BLaER1 (cell line): ENCODE measurements around the gene FYCO1.

Experiments used
- H3K27ac ChIP-seq: shearing (Covaris generic); formaldehyde crosslinking; 2 replicates; pipeline ENCODE4 v1.8.1; 2022
- H3K27me3 ChIP-seq: shearing (Covaris generic); formaldehyde crosslinking; 2 replicates; pipeline ENCODE4 v1.8.1; 2022
- H3K36me3 ChIP-seq: shearing (Covaris generic); formaldehyde crosslinking; 2 replicates; pipeline ENCODE4 v1.8.1; 2022
- H3K4me1 ChIP-seq: shearing (Covaris generic); formaldehyde crosslinking; 2 replicates; pipeline ENCODE4 v1.8.1; 2022
- H3K4me2 ChIP-seq: shearing (Covaris generic); formaldehyde crosslinking; 2 replicates; pipeline ENCODE4 v1.8.1; 2022
- H3K4me3 ChIP-seq: shearing (Covaris generic); formaldehyde crosslinking; 2 replicates; pipeline ENCODE4 v1.8.1; 2022
- H3K9ac ChIP-seq: shearing (Covaris generic); formaldehyde crosslinking; 2 replicates; pipeline ENCODE4 v1.8.1; 2022
- H3K9me3 ChIP-seq: shearing (Covaris generic); formaldehyde crosslinking; 2 replicates; pipeline ENCODE4 v1.8.1; 2022
- H4K20me1 ChIP-seq: shearing (Covaris generic); formaldehyde crosslinking; 2 replicates; pipeline ENCODE4 v1.8.1; 2022
- Cebpa-rat ChIP-seq: shearing (Covaris generic); IDR thresholded peaks from 2 replicates; pipeline ENCODE4 v1.8.1; 2022

The FYCO1 gene

GRCh38 chr3:45880725-45881077 is 114.9 kb downstream of the FYCO1 start:
- Histone ChIP-seq H3K27ac (no peak overlapping the region), H3K9ac (no peak overlapping the region), H3K4me1 (no peaks in the 10 kb centered on the region), H3K36me3 (no peaks in the 10 kb centered on the region), H3K9me3 (no peaks in the 10 kb centered on the region), H3K27me3 (no peaks in the 10 kb centered on the region), H4K20me1 (no peaks in the 10 kb centered on the region), H3K4me2 (no peak overlapping the region), H3K4me3 (no peak overlapping the region)
- TF ChIP-seq Cebpa-rat: no peak

GRCh38 chr3:45878124-45878523 is 117.5 kb downstream of the FYCO1 start:
- no peaks in the 10 kb centered on the region for H3K9me3 ChIP-seq
- no peak for TF ChIP-seq Cebpa-rat
- H3K4me1 ChIP-seq: no peaks in the 10 kb centered on the region
- no peak overlapping the region for H3K9ac ChIP-seq
- no peaks in the 10 kb centered on the region for H3K27me3 ChIP-seq
- no peak overlapping the region for H3K4me2 ChIP-seq
- H3K27ac ChIP-seq: no peak overlapping the region
- H4K20me1 ChIP-seq: no peaks in the 10 kb centered on the region
- no peaks in the 10 kb centered on the region for H3K36me3 ChIP-seq
- no peak overlapping the region for H3K4me3 ChIP-seq

- Histone ChIP-seq H3K9me3 (no peaks in the 10 kb centered on the region), H3K4me2 (no peak overlapping the region), H3K4me1 (no peaks in the 10 kb centered on the region), H4K20me1 (no peaks in the 10 kb centered on the region), H3K9ac (no peak overlapping the region), H3K4me3 (no peak overlapping the region), H3K36me3 (no peaks in the 10 kb centered on the region), H3K27ac (no peak overlapping the region), H3K27me3 (no peaks in the 10 kb centered on the region)
- TF ChIP-seq Cebpa-rat: no peak
Measured at GRCh38 chr3:45874677-45875346, 120.8 kb downstream of the FYCO1 start.

- no peaks in the 10 kb centered on the region for H4K20me1 ChIP-seq
- TF ChIP-seq Cebpa-rat: no peak
- H3K27me3 ChIP-seq: no peaks in the 10 kb centered on the region
- H3K4me3 ChIP-seq: no peak overlapping the region
- no peak overlapping the region for H3K4me2 ChIP-seq
- H3K27ac ChIP-seq: no peak overlapping the region
- H3K9me3 ChIP-seq: no peaks in the 10 kb centered on the region
- no peaks in the 10 kb centered on the region for H3K4me1 ChIP-seq
- H3K9ac ChIP-seq: no peak overlapping the region
- no peaks in the 10 kb centered on the region for H3K36me3 ChIP-seq
Measured at GRCh38 chr3:45873638-45874037, 122.0 kb downstream of the FYCO1 start.

GRCh38 chr3:45873036-45873435 is 122.6 kb downstream of the FYCO1 start:
- Histone ChIP-seq H3K36me3 (no peaks in the 10 kb centered on the region), H3K27ac (no peak overlapping the region), H3K9me3 (no peaks in the 10 kb centered on the region), H3K4me3 (no peak overlapping the region), H3K27me3 (no peaks in the 10 kb centered on the region), H3K4me1 (no peaks in the 10 kb centered on the region), H3K9ac (no peak overlapping the region), H4K20me1 (no peaks in the 10 kb centered on the region), H3K4me2 (no peak overlapping the region)
- TF ChIP-seq Cebpa-rat: no peak

GRCh38 chr3:45872569-45872968 is 123.1 kb downstream of the FYCO1 start:
- H3K9ac ChIP-seq: no peak overlapping the region
- no peak for TF ChIP-seq Cebpa-rat
- H3K4me3 ChIP-seq: no peak overlapping the region
- no peaks in the 10 kb centered on the region for H4K20me1 ChIP-seq
- H3K27me3 ChIP-seq: no peaks in the 10 kb centered on the region
- no peak overlapping the region for H3K4me2 ChIP-seq
- H3K4me1 ChIP-seq: no peaks in the 10 kb centered on the region
- H3K9me3 ChIP-seq: no peaks in the 10 kb centered on the region
- H3K27ac ChIP-seq: no peak overlapping the region
- H3K36me3 ChIP-seq: no peaks in the 10 kb centered on the region

- no peak overlapping the region for H3K9ac ChIP-seq
- no peak overlapping the region for H3K4me2 ChIP-seq
- no peaks in the 10 kb centered on the region for H3K27me3 ChIP-seq
- no peaks in the 10 kb centered on the region for H3K9me3 ChIP-seq
- no peak for TF ChIP-seq Cebpa-rat
- no peaks in the 10 kb centered on the region for H4K20me1 ChIP-seq
- no peaks in the 10 kb centered on the region for H3K4me1 ChIP-seq
- no peaks in the 10 kb centered on the region for H3K36me3 ChIP-seq
- no peak overlapping the region for H3K4me3 ChIP-seq
- no peak overlapping the region for H3K27ac ChIP-seq
Measured at GRCh38 chr3:45871780-45872179, 123.8 kb downstream of the FYCO1 start.

- Histone ChIP-seq H3K9ac (no peak overlapping the region), H3K27ac (no peak overlapping the region), H4K20me1 (no peaks in the 10 kb centered on the region), H3K4me1 (no peaks in the 10 kb centered on the region), H3K4me2 (no peak overlapping the region), H3K4me3 (no peak overlapping the region), H3K27me3 (no peaks in the 10 kb centered on the region), H3K9me3 (no peaks in the 10 kb centered on the region), H3K36me3 (no peaks in the 10 kb centered on the region)
- TF ChIP-seq Cebpa-rat: no peak
Measured at GRCh38 chr3:45870099-45870498, 125.5 kb downstream of the FYCO1 start.

GRCh38 chr3:45869638-45870037 is 126.0 kb downstream of the FYCO1 start:
- Histone ChIP-seq H3K4me2 (no peak overlapping the region), H3K27ac (no peak overlapping the region)

GRCh38 chr3:45868650-45869049 is 127.0 kb downstream of the FYCO1 start:
- no peaks in the 10 kb centered on the region for H3K27me3 ChIP-seq
- H3K4me1 ChIP-seq: no peaks in the 10 kb centered on the region
- H4K20me1 ChIP-seq: no peaks in the 10 kb centered on the region
- H3K36me3 ChIP-seq: no peaks in the 10 kb centered on the region
- no peak overlapping the region for H3K4me2 ChIP-seq
- no peak overlapping the region for H3K9ac ChIP-seq
- H3K27ac ChIP-seq: no peak overlapping the region
- H3K9me3 ChIP-seq: 0 out of 2 replicates have a peak, but pooled peaks cover under 1% of the 10 kb centered on the region
- no peak for TF ChIP-seq Cebpa-rat
- H3K4me3 ChIP-seq: no peak overlapping the region

More at GRCh38 chr3:45869638-45870037, 126.0 kb downstream of the FYCO1 start:
- Histone ChIP-seq H3K4me3 (no peak overlapping the region), H3K9ac (no peak overlapping the region), H4K20me1 (no peaks in the 10 kb centered on the region), H3K27me3 (no peaks in the 10 kb centered on the region), H3K36me3 (no peaks in the 10 kb centered on the region), H3K9me3 (no peaks in the 10 kb centered on the region), H3K4me1 (no peaks in the 10 kb centered on the region)
- TF ChIP-seq Cebpa-rat: no peak

- Histone ChIP-seq H3K4me2 (no peak overlapping the region), H3K9ac (no peak overlapping the region), H3K27me3 (no peaks in the 10 kb centered on the region), H3K27ac (no peak overlapping the region), H3K9me3 (0 out of 2 replicates have a peak, but pooled peaks cover 4% of the 10 kb centered on the region), H4K20me1 (no peaks in the 10 kb centered on the region), H3K4me1 (no peaks in the 10 kb centered on the region), H3K36me3 (no peaks in the 10 kb centered on the region), H3K4me3 (no peak overlapping the region)
- no peak for TF ChIP-seq Cebpa-rat
Measured at GRCh38 chr3:45868213-45868612, 127.4 kb downstream of the FYCO1 start.
